Activated gamma-delta T cell (primary cell): ENCODE data around the gene NPTN.

ENCODE experiments used
- DNase-seq: peaks from one replicate; lab custom pipeline; 2025; lab: John Stamatoyannopoulos, UW

The NPTN gene

DNA sequence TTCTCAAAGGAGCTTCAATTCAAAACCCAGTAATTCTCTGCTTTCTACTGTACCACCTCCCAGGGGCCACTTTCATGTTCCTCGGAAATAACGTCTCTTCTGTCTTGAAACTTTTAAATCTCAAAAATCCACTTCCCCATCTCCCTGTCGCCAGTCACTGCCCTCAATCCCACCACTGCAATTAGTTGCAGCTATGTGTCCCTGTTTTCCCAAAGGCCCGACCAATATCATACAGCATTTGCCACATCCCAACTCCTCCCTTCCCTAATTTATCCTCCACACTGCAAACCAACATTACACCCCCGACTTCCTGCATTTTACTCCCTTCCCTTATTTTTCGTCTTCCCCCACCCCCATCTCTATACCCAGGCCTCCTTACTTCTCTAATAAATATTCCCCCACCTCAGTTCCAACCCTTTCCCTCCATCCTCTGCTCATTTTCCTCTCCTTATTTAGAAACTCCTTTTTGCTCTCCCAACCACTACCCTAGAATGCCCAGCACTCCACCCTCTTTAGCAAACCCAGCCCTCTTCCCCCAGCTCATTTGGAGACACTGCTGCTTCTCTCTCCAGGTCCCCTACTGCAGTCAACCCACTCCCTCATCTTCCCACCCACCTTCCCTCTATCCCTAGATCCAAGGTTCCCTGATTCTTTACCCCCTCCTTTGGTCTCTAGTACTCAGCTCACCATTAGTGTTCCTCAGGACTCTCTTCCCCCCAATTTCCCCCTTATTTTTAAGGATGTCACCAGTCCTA, 1.1 kb downstream of the NPTN start:
- no peak for DNase-seq

GRCh38 chr15:73630921-73631362, 2.2 kb downstream of the NPTN start:
- DNase-seq, result no peak

GRCh38 chr15:73629798-73630429, 3.3 kb downstream of the NPTN start:
- no peak for DNase-seq

DNA sequence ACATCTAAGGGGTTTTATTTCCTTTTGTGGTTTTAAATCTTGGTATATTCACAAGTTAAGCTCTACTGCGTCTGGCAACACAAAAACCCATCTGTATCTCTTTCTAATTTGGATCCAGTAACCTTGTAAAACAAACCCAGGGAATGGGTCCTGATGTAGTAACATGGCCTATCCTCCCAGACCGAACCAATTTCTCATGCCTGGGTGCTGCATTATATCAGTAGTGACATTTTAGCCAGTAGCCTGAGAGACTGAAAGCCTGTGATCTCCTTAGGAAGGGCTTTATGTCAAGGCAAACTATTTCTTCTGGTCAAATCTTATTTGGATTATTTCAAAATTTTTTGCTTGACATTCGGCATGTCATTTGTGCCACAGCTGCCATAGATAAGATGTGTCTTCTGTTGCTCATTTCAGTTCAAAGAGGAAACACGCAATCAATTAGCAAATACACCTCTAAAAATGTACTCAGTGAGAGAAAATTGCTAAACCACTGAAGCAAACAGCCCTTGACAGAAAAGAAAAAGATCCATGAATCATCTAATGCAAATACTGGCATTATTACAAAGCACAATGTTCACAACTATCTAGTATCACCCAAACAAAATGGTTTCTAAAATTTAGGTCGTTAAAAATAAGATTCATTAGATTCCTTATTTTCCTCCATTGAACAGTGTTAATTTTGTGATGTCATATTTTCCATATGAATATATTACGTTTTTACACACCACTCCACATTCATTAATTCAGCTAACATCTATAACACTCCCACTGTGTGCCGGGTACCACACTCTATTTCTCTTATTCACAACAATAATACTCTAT, 4.0 kb downstream of the NPTN start:
- no peak for DNase-seq

DNA sequence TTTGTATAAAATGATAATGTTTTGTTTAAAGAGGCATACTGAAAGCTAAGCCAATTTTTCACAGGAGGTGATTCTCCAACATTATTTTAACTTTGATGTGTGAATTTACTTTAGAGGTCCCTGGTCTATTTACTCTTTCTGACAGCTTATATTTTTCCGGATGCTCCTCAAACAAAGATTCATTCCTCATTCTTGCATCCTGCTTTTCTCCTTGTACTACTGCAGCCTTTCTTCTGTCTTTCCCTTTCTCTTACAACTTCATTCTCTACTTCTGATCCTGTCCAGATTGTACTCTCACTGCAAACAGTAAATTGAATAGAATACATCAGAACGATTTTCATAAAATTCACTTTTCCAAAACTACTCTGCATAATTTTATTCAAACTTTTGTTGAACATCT, 5.1 kb downstream of the NPTN start:
- DNase-seq, result no peak

DNA sequence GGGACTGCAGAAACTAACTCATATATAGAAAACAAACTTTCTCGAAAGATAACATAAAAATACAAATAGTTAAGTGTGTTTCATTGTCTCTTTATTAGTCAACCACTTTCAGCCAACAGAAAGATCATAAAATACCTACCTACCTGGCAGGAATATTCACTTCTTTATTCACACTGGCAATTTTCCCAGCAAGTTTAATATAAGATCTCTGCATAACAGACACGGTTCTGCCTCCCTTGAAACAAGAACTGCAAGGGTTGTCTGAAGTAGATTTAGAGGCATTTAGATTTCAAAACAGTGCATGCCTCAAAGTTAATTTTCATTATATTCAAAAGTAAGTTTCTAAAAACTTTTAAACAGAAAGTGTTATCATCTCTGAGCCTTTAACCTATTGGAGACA, 7.1 kb downstream of the NPTN start:
- no peak for DNase-seq

DNA sequence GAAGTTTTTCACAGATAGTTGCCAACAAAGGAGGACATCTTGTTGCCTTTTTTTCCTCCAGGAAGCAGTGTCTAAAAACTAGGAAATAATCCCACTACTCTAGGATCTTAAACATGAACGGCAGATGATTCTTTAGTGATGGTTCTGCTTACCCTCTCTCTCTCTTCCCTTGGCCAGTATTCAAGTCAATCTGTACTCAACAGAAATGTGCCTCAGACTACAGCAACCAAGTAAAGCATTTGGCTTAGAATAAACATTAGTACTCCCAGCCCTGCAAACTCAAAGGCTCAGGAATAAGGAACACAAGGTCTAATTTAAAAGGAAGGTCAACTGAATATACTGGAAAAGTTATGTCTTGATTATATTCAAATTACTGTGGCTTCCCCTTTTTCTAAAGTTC, 8.7 kb downstream of the NPTN start:
- no peak for DNase-seq

DNA sequence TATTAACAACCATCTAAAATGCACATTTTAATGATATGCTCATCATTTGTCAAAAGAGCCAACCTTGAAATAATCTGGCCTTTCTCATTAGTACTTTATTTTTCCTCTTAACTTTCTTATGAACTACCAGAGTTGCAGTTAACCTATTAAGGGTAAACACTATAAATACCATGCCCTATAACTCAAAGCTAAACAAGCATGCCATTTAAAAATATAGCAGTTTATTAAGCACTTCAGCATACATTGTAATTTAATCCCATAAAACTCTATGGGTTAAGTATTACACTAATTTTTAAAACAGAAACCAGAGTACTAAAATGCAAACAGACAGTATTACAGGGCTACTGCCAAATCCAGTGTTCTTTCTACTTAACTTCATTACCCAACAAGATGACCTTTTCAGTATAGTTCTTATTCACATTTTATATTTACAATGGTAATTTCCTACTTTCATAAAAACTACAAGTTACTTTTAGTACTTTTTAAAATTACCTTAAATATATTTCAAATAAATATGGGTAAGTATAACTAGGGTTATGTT, 11.8 kb downstream of the NPTN start:
- no peak for DNase-seq

DNA sequence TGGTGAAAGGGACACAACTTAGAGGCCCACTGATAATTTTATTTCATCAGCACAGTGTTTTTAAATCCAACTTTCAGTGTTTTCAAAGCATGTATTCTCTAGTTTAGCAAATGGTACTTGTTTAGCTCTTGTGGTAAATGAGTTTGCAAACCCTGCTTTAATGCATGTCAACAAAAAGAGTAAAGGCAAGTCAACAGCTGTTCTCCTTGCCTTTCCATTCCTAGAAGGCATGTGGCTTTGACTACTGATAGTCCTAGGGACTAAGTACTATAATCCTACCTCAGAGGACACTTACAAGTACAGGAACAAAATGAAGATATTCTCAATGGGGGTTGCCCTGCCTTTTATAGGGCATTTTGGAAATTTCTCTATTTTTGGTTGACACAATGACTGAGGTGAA, 13.1 kb downstream of the NPTN start:
- no peak for DNase-seq

GRCh38 chr15:73617913-73618312, 15.3 kb downstream of the NPTN start:
- no peak for DNase-seq

DNA sequence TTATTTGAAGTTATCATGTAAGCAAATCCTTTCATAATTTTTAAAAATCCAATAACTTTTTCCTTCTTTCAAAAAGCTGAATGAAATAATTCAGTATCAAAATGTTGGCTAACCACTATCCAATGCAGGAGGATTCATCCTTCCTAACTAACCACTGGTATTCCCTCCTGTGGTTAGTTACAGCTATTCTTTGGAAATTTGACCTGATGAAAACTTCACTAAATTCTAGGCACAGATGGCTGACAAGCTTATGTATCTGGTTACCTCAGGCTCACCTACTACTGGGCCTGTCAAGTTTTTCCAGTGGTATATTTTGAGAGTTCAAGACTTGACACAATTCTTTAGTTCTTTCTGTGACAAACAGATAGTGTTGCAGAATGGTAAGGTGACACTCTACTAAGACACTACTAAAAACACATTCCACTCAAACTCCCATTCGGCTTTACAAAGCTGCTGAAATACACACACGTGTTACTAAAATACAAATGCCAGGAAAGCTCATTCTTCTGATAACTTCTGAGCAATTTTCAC, 15.8 kb downstream of the NPTN start:
- no peak for DNase-seq

- DNase-seq, result no peak
These were observed 24.2 kb downstream of the NPTN start for GRCh38 chr15:73608941-73609340.

- no peak for DNase-seq
These were observed 24.7 kb downstream of the NPTN start for GRCh38 chr15:73608475-73608874.

DNA sequence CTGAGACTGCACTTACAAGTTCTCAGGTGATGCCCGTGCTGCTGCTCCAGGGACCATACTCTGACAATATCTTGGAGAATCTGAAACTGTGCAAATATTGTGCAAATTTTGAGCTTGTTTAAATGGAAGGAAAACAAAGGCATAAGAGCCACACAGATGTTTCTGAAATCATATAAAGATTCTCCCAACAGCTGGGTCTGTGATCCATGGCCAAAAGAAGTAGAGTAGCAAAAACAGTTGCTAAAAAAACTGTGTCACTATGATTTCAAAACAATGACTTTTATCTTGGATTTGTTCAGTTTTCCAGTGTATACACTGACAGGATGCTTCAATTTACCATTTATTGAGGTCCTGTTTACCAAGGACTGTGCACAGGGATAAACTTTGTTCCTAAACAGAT, 25.3 kb downstream of the NPTN start:
- no peak for DNase-seq

- DNase-seq, result no peak
These were observed 25.8 kb downstream of the NPTN start for GRCh38 chr15:73607405-73607804.

DNA sequence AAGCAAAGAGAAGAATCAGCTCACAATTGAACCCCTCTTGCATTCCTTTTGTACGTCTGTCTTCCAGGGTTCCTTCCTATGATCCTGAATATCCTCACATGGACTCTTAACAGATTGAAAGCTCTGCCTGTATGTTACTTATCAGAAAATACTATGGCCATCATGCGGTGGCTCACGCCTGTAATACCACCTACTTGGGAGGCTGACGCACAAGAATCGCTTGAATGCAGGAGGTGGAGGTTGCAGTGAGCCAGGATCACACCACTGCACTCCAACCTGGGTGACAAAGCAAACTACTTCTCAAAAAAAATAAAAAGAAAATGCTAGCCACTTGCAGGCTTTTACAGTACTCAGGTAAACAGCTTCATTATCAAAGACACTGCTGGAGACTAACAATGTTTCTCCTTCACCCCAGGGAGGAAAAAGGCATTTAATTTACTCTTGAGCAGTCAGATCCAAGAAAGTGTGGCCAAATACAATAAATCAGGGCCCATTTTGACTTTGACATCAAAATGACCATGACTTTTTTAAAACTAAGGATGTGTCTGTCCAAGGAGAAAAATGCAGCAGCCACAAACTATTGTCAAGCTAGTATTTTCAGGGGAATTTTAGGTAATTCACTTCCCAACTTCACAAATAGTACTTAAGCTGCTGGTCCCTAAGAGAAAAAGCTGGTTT, 27.3 kb downstream of the NPTN start:
- DNase-seq, result no peak

GRCh38 chr15:73604477-73604876, 28.7 kb downstream of the NPTN start:
- no peak for DNase-seq

DNA sequence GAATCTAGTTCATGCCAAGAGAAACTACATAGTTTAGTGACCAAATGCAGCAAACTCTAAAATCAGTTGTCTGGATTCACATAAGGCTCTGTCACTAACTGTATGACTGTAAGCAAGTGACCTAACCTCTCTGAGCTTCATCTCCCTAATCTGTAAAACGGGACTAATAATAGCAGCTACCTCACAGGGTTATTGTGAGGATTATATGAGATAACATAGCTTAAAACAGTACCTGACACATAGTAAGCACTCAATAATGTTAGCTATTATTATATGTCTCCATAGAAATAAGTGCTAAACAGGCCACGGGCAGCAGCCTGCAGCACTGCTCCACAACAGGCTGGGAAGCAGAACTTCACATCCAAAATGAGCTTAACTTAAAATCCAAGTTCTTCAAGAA, 30.2 kb downstream of the NPTN start:
- no peak for DNase-seq

- DNase-seq, result no peak
These were observed 30.7 kb downstream of the NPTN start for GRCh38 chr15:73602446-73602843.

- no peak for DNase-seq
These were observed 31.4 kb downstream of the NPTN start for GRCh38 chr15:73601451-73602445.
